Right hindlimb (tissue), 1 donor: ENCODE data around the gene ADAMTS6.
"Not testable (repeated sequence)": the region's sequence is repeated elsewhere in the genome, so short reads cannot be mapped to it uniquely, and the experiment has no call there.

Experiments used
- DNase-seq: peaks from one replicate; pipeline ENCODE4 v3.0.0-alpha.2; 2018

ADAMTS6 gene, protein sequence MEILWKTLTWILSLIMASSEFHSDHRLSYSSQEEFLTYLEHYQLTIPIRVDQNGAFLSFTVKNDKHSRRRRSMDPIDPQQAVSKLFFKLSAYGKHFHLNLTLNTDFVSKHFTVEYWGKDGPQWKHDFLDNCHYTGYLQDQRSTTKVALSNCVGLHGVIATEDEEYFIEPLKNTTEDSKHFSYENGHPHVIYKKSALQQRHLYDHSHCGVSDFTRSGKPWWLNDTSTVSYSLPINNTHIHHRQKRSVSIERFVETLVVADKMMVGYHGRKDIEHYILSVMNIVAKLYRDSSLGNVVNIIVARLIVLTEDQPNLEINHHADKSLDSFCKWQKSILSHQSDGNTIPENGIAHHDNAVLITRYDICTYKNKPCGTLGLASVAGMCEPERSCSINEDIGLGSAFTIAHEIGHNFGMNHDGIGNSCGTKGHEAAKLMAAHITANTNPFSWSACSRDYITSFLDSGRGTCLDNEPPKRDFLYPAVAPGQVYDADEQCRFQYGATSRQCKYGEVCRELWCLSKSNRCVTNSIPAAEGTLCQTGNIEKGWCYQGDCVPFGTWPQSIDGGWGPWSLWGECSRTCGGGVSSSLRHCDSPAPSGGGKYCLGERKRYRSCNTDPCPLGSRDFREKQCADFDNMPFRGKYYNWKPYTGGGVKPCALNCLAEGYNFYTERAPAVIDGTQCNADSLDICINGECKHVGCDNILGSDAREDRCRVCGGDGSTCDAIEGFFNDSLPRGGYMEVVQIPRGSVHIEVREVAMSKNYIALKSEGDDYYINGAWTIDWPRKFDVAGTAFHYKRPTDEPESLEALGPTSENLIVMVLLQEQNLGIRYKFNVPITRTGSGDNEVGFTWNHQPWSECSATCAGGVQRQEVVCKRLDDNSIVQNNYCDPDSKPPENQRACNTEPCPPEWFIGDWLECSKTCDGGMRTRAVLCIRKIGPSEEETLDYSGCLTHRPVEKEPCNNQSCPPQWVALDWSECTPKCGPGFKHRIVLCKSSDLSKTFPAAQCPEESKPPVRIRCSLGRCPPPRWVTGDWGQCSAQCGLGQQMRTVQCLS (N-terminal part only)

DNA sequence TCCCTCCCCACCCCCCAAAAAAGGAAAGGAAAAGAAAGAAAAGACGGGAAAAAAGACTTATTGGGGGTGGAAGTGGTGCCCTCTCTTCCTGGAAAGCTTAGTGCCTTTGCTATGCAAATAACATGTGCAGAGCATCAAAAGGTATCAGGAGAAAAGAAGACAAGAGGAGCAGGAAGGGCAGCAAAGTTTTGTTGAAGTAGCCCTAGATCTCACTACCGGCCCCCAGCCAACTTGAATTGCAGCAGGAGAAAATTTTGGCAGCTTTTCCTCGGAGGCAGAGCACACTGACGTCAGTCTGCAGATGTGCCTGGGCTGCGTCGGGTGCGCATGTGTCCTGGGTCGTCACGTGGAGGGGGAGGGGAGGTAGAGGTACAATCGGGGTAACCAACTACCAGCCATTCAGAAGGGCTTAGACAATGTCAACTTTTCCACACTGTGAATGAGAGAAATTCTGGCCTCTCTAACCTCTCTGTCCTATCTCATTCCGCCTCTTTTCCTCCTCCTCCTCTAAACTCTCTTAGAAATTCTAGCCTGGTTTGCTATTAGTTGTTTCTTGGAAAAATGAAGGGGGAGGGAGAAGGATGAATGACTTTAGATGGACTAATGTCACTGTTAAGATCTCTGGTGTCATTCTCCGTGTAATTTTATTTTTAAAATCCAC, at the start of gene ADAMTS6:
Gene ADAMTS6, minus strand, starts transcription at position 286 of the 661 bp plus-strand sequence. CDS start 8,247 bp downstream, outside the sequence.
- peak; percentile 96 for DNase-seq

DNA sequence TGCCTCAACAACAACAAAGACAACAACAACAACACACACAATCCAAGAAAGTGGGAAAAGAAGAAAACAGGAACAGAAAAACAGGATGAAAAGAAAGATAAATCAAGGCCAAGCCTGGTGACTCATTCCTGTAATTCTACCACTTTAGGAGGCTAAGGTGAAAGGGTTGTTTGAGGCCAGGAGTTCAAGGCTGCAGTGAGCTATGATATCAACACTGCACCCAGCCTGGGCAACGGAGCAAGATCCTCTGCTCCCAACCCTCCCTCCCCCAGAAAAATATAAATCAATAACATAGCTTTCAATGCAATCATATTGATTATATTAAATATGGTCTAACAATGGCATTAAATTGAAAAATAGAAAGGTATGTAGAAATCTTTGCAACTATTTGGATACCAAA, 49.2 kb upstream of the ADAMTS6 start:
- DNase-seq: no peak

DNA sequence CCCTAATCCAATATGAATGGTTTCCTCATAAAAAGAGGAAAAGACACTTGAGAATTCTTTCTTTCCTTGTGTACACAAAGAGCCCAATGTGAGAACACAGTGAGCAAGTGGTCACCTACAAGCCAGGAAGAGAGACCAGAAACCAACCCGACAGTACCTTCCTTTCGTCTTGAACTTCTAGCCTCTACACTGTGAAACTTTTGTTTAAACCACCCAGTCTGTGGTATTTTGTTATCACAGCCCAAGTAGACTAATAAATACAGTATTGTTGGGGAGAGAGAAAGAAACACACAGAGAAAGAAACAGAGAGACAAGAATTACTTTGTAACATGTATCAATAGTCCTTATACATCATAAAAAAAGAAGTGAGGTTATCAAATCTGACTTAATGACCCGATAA, 44.0 kb upstream of the ADAMTS6 start:
- DNase-seq: no peak

DNA sequence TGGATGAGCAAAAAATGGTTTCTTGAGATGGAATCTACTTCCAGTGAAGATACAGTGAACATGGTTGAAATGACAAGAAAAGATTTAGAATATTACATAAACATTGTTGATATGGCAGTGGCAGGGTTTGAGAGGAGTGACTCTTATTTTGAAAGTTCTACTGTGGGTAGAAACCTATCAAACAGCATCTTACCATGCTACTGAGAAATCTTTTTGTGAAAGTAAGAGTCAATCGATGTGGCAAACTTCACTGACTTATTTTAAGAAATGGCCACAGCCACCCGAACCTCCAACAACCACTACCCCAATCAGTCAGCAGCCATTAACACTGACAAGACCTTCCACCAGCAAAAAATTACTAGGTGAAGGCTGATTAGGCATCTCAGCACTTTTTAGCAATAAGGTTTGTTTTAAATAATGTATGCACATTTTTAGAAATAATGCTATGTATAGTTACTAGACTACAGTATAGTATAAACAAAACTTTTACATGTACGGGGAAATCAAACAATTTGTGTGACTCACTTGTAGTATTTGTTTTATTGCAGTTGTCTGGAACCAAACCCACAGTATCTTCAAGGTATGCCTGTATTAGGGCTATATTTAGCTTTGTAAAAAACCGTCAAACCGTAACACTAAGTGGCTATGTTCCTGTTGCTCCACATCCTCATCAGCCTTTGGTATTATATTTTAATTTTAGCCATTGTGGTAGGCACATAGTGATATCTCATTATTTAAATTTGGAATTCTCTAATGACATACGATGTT, 30.6 kb upstream of the ADAMTS6 start:
- DNase-seq: no peak

DNA sequence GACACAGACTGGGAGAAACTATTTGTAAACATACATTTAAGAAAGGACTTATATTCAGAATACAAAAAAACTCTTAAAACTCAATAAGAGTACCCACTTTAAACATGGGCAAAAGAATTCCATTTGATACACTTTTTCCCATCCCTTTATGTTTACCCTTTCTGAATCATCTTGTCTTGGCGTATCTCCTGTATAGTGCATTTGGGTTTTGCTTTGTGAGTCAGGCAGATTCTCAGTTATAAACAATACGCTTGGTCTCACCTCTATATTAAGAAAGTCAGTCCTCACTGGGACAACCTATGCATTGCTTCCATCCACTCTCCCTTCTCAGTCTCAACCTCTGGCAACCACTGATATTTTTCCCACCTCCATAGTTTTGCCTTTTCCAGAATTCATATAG, 27.3 kb upstream of the ADAMTS6 start:
- DNase-seq: no peak

DNA sequence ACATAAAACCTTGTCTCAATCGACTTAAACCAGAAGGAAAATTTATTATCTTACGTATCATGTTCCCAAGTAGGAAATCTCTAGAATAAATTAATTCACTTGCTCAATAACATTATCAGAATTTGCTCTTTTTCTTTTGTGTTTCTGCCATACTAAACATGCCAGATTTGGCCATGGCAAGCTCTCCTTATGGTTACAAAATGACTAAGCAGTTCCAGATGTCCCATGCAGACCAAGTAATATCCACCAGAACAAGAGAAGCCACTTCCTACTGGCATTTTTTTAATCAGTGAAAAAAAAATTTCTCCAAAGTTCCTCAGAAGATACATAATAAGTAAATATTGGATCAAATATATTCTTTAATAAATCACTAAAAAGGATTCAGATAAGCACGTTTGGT, 25.2 kb upstream of the ADAMTS6 start:
- DNase-seq: no peak

DNA sequence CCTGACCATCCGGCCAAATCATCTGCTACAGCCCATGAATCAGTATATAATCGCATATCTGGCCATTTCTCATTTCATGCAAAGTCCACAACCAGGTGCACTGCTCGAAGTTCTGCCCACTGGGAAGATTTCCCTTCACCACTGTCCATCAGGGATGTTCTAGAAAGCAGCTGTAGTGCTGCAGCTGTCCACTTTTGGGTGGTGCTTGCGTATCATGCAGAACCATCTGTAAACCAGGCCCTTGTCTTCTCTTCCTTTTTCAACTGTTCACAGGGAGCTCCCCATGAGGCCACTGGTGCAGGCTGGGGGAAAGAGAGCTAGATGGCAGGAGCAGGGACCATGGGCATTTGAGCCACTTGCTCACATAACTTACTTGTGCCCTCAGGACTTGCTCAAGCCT, 7.4 kb upstream of the ADAMTS6 start:
- no peak for DNase-seq

DNA sequence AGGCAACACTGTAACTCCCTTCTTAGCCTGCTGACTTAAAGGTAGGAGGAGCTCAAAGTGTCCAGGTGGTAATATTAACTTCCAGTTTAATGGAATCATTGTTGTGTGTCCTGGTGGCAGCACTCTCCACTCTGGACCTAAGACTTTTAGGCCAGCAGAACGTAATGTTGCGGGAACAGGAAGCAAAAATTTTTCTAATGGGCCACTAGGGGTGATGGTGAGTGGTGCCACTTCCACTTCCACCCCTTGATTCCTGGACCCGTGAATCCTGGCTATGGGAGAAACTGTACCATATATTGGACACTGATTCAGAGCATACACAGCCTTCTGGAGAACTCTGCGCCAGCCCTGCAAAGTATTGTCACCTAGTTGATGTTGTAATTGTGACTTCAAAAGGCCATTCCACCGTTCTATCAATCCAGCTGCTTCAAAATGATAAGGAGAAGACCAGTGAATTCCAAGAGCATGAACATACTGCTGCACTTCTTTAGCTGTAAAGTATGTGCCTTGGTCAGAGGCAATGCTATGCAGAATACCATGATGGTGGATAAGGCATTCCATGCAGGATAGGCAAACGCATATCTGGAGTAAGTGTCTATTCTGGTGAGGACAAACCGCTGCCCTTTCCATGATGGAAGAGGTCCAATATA, 6.4 kb upstream of the ADAMTS6 start:
- DNase-seq: not testable (repeated sequence)

DNA sequence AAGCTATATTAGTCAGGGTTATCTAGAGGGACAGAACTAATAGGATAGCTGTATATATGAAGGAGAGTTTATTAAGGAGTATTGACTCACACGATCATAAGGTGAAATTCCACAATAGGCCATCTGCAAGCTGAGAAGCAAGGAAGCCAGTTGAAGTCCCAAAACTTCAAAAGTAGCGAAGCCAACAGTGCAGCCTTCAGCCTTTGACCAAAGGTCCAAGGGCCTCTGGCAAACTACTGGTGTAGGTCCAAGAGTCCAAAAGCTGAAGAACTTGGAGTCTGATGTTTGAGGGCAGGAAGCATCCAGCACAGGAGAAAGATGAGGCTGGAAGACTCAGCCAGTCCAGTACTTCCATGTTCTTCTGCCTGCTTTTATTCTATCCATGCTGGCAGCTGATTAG, 5.1 kb upstream of the ADAMTS6 start:
- not testable (repeated sequence) for DNase-seq

DNA sequence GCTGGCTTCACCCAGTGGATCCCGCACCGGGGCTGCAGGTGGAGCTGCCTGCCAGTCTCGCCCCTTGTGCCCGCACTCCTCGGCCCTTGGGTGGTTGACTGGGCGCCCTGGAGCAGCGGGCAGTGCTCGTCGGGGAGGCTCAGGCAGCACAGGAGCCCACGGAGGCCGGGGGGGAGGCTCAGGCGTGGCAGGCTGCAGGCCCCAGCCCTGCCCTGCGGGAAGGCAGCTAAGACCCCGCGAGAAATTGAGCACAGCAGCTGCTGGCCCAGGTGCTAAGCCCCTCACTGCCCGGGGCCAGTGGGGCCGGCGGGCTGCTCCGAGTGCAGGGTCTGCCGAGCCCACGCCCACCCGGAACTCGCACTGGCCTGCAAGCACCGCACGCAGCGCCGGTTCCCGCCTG, 3.7 kb upstream of the ADAMTS6 start:
- no peak for DNase-seq

DNA sequence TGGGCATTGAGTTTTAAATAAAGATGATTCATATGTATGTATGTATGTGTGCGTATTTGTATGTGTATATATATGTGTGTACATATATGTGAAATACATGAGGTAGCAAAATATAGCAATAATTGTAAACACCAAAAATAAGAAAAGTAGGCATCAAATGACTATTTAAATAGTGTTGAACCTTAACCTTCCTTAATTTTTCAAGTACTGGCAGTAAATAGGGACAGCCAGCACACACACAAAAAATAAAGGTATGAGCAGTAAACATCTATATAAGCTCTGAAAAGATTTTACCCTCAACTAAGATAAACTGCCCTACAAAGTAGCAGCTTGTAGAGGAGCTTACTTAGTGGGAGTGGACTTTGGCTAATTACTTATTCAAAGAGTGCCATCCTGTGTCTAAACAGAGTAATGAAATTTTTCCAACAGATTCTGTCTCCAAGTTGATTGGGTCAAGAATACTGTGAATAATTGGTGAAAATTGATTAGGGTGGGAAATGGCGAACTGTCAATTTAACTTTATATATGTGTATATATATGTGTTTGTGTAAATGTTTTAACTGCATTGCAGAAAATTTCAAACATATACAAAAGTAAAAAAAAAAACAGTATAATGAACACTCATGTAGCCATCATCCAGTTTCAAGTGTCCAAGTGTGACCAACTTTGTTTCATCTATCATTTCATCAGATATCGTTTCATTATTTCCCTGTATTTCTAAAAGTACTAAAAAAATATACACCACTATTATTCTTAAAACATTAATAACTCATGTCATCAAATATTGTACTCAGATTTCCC, 2.0 kb upstream of the ADAMTS6 start:
- no peak for DNase-seq

DNA sequence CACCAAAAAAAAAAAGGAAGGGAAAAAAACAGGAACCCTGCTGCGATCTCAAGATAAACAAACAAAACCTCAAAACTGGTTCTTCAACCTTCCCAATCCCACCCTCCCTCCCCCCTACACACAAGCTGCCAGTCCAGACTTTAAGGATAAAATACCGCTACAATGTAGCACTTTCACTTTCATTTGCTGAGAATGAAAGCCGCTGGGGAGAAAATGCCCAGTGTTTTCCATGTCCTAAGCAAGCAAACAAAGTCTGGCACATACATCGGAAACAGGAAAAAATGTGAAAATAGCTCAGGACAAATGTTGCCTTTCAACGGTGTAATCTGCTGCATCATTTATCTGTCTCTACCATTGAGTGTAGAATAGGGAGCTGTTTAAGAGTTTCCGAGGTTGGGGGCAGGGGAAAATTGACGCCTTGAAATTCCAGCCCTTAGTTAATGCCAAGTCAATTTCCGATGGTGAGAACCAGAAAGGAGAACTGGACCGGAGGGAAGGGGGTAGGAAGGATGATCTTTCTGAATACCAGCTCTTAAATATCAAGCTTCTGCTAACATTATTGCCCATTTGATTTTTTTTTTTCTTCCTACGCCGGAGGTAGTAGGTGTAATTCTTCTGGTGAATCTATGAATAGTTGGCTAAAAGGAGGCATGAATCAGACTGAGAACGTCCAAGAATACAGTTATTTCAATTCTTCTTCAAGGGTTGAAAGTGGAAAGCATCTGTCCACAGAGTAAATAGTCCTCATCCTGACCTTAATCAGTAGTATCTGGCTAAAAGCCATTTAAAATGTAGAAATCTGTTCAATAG, 1.2 kb upstream of the ADAMTS6 start:
- peak; percentile 65 for DNase-seq

DNA sequence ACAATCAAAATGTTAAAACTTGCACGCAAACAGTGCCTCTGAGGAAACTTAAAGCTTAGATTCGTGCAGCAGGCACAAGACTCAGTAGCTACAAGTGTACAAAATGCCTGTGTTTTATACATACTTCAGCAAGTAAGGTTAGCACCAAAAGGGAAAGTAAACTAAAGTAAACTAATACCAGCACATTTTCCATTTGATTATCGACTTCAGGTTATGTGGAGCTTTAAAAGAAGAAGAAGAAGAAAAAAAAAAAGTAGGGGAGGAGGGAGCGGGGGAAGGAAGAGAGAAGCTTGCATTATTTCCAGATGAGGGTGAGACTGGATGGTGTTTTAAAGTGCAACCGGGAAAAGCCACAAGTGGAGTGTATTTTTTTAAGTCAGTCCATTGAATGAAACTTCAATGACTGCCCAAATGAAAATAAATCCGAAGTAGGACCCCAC, 596 bp upstream of the ADAMTS6 start:
- no peak for DNase-seq

DNA sequence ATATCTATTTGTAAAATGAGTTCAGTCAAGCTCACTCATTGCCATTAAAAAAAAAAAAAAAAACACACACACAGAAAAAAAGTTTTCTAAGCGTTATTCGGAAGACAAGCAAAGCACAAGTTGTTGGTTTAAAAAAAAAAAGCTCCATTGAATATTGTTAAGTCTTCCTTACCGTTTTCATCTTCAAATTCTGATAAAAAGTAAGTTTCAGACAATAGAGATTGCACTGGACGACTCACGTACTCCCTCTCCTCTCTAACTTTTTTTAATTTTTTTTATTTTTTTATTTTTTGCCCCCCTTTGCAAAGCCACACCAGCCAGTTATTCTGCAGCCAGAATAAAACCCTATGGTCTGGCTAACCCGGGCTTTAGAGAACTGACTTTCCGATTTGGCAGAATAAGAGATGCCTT, 544 bp downstream of the ADAMTS6 start:
- DNase-seq: no peak

DNA sequence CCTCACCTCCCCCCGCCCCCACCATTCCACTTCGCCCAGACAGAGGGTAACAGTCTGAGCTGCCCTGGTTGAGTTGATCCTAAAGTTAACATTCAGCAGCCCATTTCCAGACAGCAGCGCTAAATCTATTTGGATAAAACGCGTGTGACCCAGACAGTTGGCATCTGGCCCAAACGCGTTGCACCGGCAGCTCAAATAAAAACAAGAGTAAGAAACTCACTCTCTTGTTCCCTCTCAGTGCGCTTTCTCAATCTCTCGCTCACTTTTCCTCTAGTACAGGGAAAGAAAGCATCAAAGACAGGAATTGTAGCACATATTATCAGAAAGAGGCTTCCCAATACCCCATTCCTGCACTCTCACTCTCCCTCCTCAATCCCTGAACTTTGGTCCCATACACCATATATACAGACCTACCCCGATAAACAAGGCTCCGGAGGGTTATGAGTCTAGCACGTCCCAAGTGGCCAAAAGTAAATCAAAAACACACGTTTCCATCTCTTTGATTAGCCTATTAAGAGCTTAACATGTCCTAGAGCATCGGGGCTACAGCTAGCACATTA, 1.3 kb downstream of the ADAMTS6 start:
- peak; percentile 84 for DNase-seq

DNA sequence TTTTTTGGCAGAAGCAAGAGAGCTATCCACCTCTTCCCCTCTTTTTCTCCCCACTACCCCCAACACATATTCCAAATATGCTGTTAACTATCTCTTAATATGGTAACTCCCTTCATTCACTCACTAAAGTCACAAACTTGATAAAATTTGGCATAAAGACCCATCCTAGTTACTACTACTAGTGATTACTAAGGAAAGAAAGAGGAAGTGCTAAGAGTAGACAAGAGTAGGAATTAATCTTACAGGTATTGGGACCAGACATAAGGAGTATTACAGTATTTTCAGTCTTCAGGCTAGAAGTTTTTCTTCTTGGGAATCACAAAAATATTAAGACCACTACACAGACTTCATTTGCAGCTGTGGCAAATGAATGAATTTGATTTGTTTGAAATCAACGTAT, 2.2 kb downstream of the ADAMTS6 start:
- no peak for DNase-seq

DNA sequence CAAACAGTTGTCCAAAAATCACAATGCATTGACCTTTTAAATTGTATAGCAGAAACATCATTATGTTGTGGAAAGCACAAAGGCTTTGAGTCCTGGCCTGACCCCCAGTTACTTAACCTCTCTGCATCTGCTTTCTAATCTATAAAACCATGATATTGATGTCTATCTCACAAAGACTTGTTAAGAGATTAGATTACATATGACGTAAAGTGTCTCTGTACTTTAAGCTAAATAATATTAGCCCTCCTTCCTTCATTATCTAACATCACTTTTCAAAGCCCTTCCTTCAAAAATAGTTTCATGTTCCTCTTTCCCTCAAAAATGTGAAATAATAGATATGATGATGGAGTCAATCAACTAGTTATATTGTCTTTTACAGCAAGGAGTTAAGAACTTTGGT, 3.4 kb downstream of the ADAMTS6 start:
- DNase-seq: no peak

DNA sequence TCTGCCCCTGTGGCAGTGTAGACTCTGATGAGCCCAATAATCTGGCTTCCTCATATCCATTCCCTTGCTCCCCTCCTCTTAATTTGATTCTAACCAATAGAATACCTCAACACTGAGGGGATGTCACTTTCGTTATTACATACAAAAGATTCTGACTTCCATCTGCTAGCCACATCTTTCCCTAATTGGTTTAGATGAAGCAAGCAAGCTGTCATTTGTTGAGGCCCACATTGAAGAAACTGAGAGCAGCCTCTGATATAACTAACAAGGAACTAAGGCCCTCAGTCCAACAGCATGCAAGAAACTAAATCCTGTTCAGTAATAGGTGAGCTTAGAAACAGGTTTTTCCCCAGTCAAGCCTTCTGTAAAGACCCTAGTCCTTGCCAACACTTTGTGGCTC, 5.8 kb downstream of the ADAMTS6 start:
- DNase-seq: no peak

DNA sequence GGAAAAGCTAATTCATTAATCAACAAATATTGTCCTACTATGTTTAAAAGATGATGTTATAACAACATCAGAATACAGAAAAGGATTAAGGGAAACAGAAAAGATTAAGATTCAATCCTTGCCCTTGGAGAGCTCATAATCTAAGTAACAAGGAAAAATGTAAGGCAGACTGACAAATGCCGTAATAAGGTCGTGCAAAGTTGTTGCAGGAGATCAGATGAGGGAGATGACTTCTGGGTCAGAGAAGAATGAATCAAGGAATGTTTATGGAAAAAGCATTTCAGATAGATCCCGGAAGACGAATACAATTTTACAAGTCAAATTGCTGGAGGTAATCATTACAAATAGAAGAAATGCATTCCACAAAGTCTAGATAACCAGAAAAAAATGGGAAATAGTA, 6.4 kb downstream of the ADAMTS6 start:
- DNase-seq: no peak
